ENCODE data around the gene MAP1A.

Gene MAP1A

GRCh38 chr15:43511012-43511885, 6.2 kb upstream of the MAP1A start:
- no peak for DNase-seq (ENCODE audit: low read depth)

- no peak for DNase-seq (ENCODE audit: low read depth)
These were observed 3.9 kb upstream of the MAP1A start for GRCh38 chr15:43513550-43513949.

GRCh38 chr15:43514241-43515057, 3.0 kb upstream of the MAP1A start:
- DNase-seq (ENCODE audit: low read depth): no peak

- DNase-seq (ENCODE audit: low read depth): no peak
These were observed 1.7 kb upstream of the MAP1A start for GRCh38 chr15:43515741-43516140.

GRCh38 chr15:43516185-43516584, 1.2 kb upstream of the MAP1A start:
- DNase-seq (ENCODE audit: low read depth): no peak

- no peak for DNase-seq (ENCODE audit: low read depth)
These were observed 531 bp upstream of the MAP1A start for GRCh38 chr15:43516801-43517353.

- DNase-seq (ENCODE audit: low read depth): no peak
These were observed 871 bp downstream of the MAP1A start for GRCh38 chr15:43518197-43518761.

- DNase-seq (ENCODE audit: low read depth): no peak
These were observed 1.8 kb downstream of the MAP1A start for GRCh38 chr15:43519196-43519595.

GRCh38 chr15:43520138-43520537, 2.7 kb downstream of the MAP1A start:
- DNase-seq (ENCODE audit: low read depth): no peak

GRCh38 chr15:43521419-43521818, 4.0 kb downstream of the MAP1A start:
- no peak for DNase-seq (ENCODE audit: low read depth)

- no peak for DNase-seq (ENCODE audit: low read depth)
These were observed 4.8 kb downstream of the MAP1A start for GRCh38 chr15:43522247-43522646.

GRCh38 chr15:43523646-43524045, 6.2 kb downstream of the MAP1A start:
- no peak for DNase-seq (ENCODE audit: low read depth)

GRCh38 chr15:43524254-43524845, 6.9 kb downstream of the MAP1A start:
- DNase-seq (ENCODE audit: low read depth): no peak

GRCh38 chr15:43525131-43525530, 7.7 kb downstream of the MAP1A start:
- DNase-seq (ENCODE audit: low read depth): no peak

GRCh38 chr15:43526261-43526930, 9.0 kb downstream of the MAP1A start:
- no peak for DNase-seq (ENCODE audit: low read depth)

GRCh38 chr15:43527016-43527801, 9.8 kb downstream of the MAP1A start:
- DNase-seq (ENCODE audit: low read depth): no peak

GRCh38 chr15:43527802-43528541, 10.6 kb downstream of the MAP1A start:
- DNase-seq (ENCODE audit: low read depth): no peak

- no peak for DNase-seq (ENCODE audit: low read depth)
These were observed 11.2 kb downstream of the MAP1A start for GRCh38 chr15:43528542-43529007.

GRCh38 chr15:43529141-43529540, 11.7 kb downstream of the MAP1A start:
- DNase-seq (ENCODE audit: low read depth): no peak

Measured in CMK (cell line).